K562 (cell line): ENCODE results near the gene GPN1. TPM values are rescaled to one million over a fixed set of nuclear protein-coding genes. Genes with fewer than 3 reads are reported as not detected.

ENCODE experiments used
- BRF2 ChIP-seq: IDR thresholded peaks from 3 replicates; pipeline ENCODE4 v1.6.1; 2011; ENCODE audit warnings: borderline replicate concordance, mild to moderate bottlenecking; ENCODE audit not compliant: insufficient read length, insufficient read depth
- CBX8 ChIP-seq: fragments of 200-600 bp; sonication (generic); IDR thresholded peaks from 2 replicates; pipeline ENCODE4 v1.6.1; 2012; ENCODE audit warnings: borderline replicate concordance, mixed run types, low read depth, mild to moderate bottlenecking, moderate library complexity, mixed read lengths, low read length, control low read depth, inconsistent platforms; ENCODE audit not compliant: poor library complexity, severe bottlenecking; ENCODE audit errors: extremely low read depth
- DDX20 ChIP-seq: fragments of 450-650 bp; IDR thresholded peaks from 2 replicates; pipeline ENCODE4 v1.6.1; 2016; ENCODE audit warnings: missing genetic modification characterization, low read depth, mild to moderate bottlenecking, missing compliant biosample characterization, moderate library complexity
- DEAF1 ChIP-seq: fragments of 450-650 bp; formaldehyde crosslinking; IDR thresholded peaks from 2 replicates; pipeline ENCODE4 v1.4.0; 2020; ENCODE audit warnings: mild to moderate bottlenecking, moderate library complexity
- DIDO1 ChIP-seq: fragments of 450-650 bp; IDR thresholded peaks from 2 replicates; pipeline ENCODE4 v1.6.1; 2016; ENCODE audit warnings: low read depth, missing biosample characterization, missing genetic modification characterization
- EHMT2 ChIP-seq: fragments of 450-650 bp; IDR thresholded peaks from 2 replicates; pipeline ENCODE4 v1.6.1; 2018; ENCODE audit warnings: antibody characterized with exemption
- FOXK2 ChIP-seq, 2 experiments: fragments of 450-650 bp; IDR thresholded peaks in 1 of 2; conservative IDR thresholded peaks in 1 of 2; 2 replicates each; pipeline ENCODE4 v1.6.1; 2016; ENCODE audit warnings: low read depth in 2 of 2, mild to moderate bottlenecking in 1 of 2
- GMEB1 ChIP-seq: fragments of 250-450 bp; sonication (Bioruptor Pico); IDR thresholded peaks from 2 replicates; pipeline ENCODE4 v1.4.0; 2020; ENCODE audit warnings: mild to moderate bottlenecking
- JUND ChIP-seq, 2 experiments: IDR thresholded peaks; 2 replicates in 1 of 2; 3 replicates in 1 of 2; pipeline ENCODE4 v1.6.1; 2011; ENCODE audit warnings: borderline replicate concordance in 2 of 2, low read depth in 2 of 2, low read length in 2 of 2, improper control_type of control experiment in 1 of 2, missing biosample characterization in 1 of 2, missing genetic modification characterization in 1 of 2, missing genetic modification reagents in 1 of 2
- KDM1A ChIP-seq, 2 experiments: fragments of 450-650 bp; IDR thresholded peaks; 2 replicates each; pipeline ENCODE4 v1.6.1; 2016; ENCODE audit warnings: mild to moderate bottlenecking in 2 of 2
- MNT ChIP-seq, 2 experiments: fragments of 450-650 bp; conservative IDR thresholded peaks; 2 replicates each; pipeline ENCODE4 v1.6.1; 2017; ENCODE audit warnings: mild to moderate bottlenecking in 2 of 2, moderate library complexity in 2 of 2
- NCOR1 ChIP-seq: fragments of 450-650 bp; IDR thresholded peaks from 2 replicates; pipeline ENCODE4 v1.6.1; 2016; ENCODE audit warnings: mild to moderate bottlenecking, moderate library complexity
- PHF8 ChIP-seq: fragments of 200-600 bp; sonication (generic); IDR thresholded peaks from 2 replicates; pipeline ENCODE4 v1.6.1; 2012; ENCODE audit warnings: mixed run types, mild to moderate bottlenecking, inconsistent platforms, low read length, moderate library complexity, borderline replicate concordance
- SFPQ ChIP-seq: fragments of 200-400 bp; formaldehyde crosslinking; IDR thresholded peaks from 2 replicates; pipeline ENCODE4 v1.6.1; 2017; ENCODE audit warnings: mild to moderate bottlenecking, low read depth, low read length, moderate library complexity
- ZNF146 ChIP-seq: IDR thresholded peaks from one replicate; pipeline ENCODE4 v1.6.1; 2018; ENCODE audit warnings: missing compliant biosample characterization; ENCODE audit not compliant: unreplicated experiment
- ZNF253 ChIP-seq: fragments of 250-450 bp; sonication (Bioruptor Pico); conservative IDR thresholded peaks from 2 replicates; pipeline ENCODE4 v1.6.1; 2021; ENCODE audit warnings: mild to moderate bottlenecking
- ZNF586 ChIP-seq: fragments of 450-650 bp; formaldehyde crosslinking; conservative IDR thresholded peaks from 2 replicates; pipeline ENCODE4 v1.4.0; 2020; ENCODE audit warnings: mild to moderate bottlenecking, moderate library complexity
- ZNF780A ChIP-seq: fragments of 250-450 bp; sonication (Bioruptor Pico); IDR thresholded peaks from 2 replicates; pipeline ENCODE4 v1.5.0; 2021; ENCODE audit warnings: mild to moderate bottlenecking
- polyA plus RNA-seq, 8 experiments: library from polyadenylated mRNA; depleted of rRNA in 4 of 8; stranded (reverse) in 5 of 8; unstranded in 3 of 8; fragments of >200 nt; fragmentation: Nextera tagmentation in 2 of 8; fragmentation: Illumina TruSeq in 1 of 8; extraction: Ambion mirVana in 2 of 8; extraction: Trizol in 1 of 8; gene quantifications; 2 replicates each; pipeline versions ENCODE4 v1.2.1 to v1.2.3, GENCODE V29; 2011 to 2014; ENCODE audit warnings: inconsistent platforms in 1 of 8, missing spikeins in 1 of 8
- total RNA-seq, 7 experiments: library from RNA; depleted of rRNA in 6 of 7; stranded (reverse); fragments of >200 nt in 6 of 7; fragmentation: Illumina TruSeq in 2 of 7; extraction: Trizol in 2 of 7; gene quantifications; 2 replicates each; pipeline versions ENCODE4 v1.2.1 to v1.2.3, GENCODE V29; 2011 to 2021; ENCODE audit warnings: low replicate concordance in 1 of 7

Gene GPN1
- total and polyA plus RNA-seq, 9 of the 15 experiments (the other 6 are each of a cell fraction or from before 2014, with no cell fraction given) = 23.4 to 171 (median 48.2) TPM

- no peak for TF ChIP-seq MNT (conservative IDR thresholded peaks at IDR 0.05)
- TF ChIP-seq JUND (IDR thresholded peaks at IDR 0.05; ENCODE audit: borderline replicate concordance, low read depth, low read length) = 0 out of 2 replicates have a peak, but pooled peaks have one; percentile 42
- TF ChIP-seq JUND (tag; IDR thresholded peaks at IDR 0.05; ENCODE audit: borderline replicate concordance, low read depth, low read length) = no peak; the same call in 2 of the 3 replicates
- no peak for TF ChIP-seq ZNF146 (CRISPR knock-in tag)
- no peak for TF ChIP-seq SFPQ
- TF ChIP-seq FOXK2 (conservative IDR thresholded peaks at IDR 0.05 in 1 of 2, IDR thresholded peaks at IDR 0.05 in 1 of 2; ENCODE audit: low read depth in 2 of 2) = no peak
- TF ChIP-seq DEAF1 (CRISPR knock-in tag) = peak; percentile 81
- TF ChIP-seq GMEB1 = no peak
- peak; percentile 56; the same call in 1 of the 2 replicates for TF ChIP-seq EHMT2
- no peak for TF ChIP-seq NCOR1
- TF ChIP-seq KDM1A (IDR thresholded peaks at IDR 0.05) = no peak
- no peak for TF ChIP-seq PHF8
- no peak for TF ChIP-seq ZNF253 (CRISPR knock-in tag)
- no peak for TF ChIP-seq DDX20
- TF ChIP-seq ZNF586 (CRISPR knock-in tag) = no peak
- TF ChIP-seq DIDO1 (tag) = no peak
- TF ChIP-seq CBX8 = no peak
- TF ChIP-seq ZNF780A (CRISPR knock-in tag) = no peak
- no peak for TF ChIP-seq BRF2
Observed at GRCh38 chr2:27683390-27684071, 54.7 kb downstream of the GPN1 start (continued).
